ENCODE data around the gene CYTH1. TPM values are rescaled to one million over a fixed set of nuclear protein-coding genes. Genes with fewer than 3 reads are reported as not detected.

CYTH1 gene
- polyA plus RNA-seq, 1 donor = 22.5 TPM

Other genes starting within 250 kb of the CYTH1 start
- gene DNAH17, start 204.9 kb downstream of the CYTH1 start, polyA plus RNA-seq (ENCODE audit: insufficient read length) = 2.7 TPM
- 26.1 TPM for gene USP36, start 58.5 kb upstream of the CYTH1 start, polyA plus RNA-seq (ENCODE audit: insufficient read length)
- 0.42 TPM for gene CEP295NL, start 120.9 kb upstream of the CYTH1 start, polyA plus RNA-seq (ENCODE audit: insufficient read length)
- gene TIMP2, start 143.1 kb upstream of the CYTH1 start, polyA plus RNA-seq (ENCODE audit: insufficient read length) = 164 TPM
- 45.4 TPM for gene LGALS3BP, start 197.7 kb upstream of the CYTH1 start, polyA plus RNA-seq (ENCODE audit: insufficient read length)
- 25.6 TPM for gene CANT1, start 227.5 kb upstream of the CYTH1 start, polyA plus RNA-seq (ENCODE audit: insufficient read length)
- 3.8 TPM for gene C1QTNF1, start 241.9 kb upstream of the CYTH1 start, polyA plus RNA-seq (ENCODE audit: insufficient read length)